Stimulated activated CD4-positive, alpha-beta T cell treated with anti-CD3 and anti-CD28 coated beads, Interleukin-15, amount 100 ng/mL, for 1 hour (primary cell): Measurements from ENCODE around the gene AMOT.

Experiments
- DNase-seq, 2 donors: peaks; one replicate each; pipeline ENCODE4 v3.0.0-alpha.2; 2020; ENCODE audit warnings: low read depth in 1 of 2, low spot score in 1 of 2

Gene AMOT

DNA sequence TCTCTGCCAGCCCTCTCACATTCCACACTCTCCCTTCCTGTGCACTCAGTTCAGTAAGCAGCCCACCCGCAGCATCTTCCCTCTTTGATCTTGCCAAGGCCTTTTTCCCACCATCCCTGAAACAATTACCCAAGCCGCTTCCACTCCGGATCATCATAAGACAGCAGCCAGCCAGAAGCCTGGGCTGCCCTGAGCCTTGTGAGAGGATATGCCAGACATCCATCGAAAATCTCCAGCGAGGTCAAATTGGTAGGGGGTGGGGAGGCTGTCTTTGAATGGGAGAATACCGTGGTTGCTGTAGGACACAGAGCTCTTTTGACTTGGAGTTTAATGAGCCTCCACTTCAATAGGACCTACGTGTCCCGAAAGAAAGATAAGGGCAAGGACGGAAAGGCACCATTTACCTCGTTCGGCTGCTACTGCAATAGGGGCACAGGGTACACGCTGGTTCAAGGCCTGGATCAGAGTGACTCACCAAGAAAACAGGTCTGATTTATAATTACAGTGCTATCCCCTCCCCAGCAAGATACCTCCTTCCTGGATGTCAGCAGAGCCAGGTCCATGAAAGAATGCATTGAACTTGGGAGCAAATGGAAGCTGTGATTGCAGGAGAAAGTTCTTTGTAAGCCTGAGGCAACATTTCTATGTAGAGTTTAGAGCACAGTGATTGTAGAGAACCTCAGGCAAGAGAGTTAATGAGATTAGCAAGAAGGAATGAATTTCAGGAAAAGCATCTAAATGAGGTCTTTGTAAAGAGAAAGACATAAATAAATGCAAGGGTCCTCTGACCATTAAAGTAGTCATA is 39.5 kb downstream of the AMOT start:
- DNase-seq = no peak

GRCh38 chrX:112799425-112799824 is 41.2 kb downstream of the AMOT start:
- DNase-seq = no peak

DNA sequence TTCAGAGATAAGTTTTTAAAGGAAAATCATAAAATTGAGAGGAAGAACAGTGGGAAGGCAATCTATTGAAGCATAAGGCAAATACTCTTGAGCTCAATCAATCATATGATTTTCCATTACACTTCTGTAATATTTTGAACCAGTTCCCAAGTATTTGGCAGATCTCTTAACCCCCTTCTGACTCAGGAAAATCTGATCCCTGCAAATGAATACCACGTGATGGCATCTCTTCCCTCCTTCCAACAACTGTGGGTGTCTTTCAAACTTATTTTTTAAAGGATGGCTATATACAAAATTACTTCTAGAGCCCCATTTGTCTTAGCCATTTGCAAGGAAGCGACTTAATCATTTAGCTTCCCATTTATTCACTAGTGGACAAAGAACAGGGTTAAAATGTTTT is 41.9 kb downstream of the AMOT start:
- DNase-seq = no peak

GRCh38 chrX:112789931-112790330 is 50.7 kb downstream of the AMOT start:
- no peak for DNase-seq

- no peak for DNase-seq
Observed at GRCh38 chrX:112786076-112786475, 54.6 kb downstream of the AMOT start.

DNA sequence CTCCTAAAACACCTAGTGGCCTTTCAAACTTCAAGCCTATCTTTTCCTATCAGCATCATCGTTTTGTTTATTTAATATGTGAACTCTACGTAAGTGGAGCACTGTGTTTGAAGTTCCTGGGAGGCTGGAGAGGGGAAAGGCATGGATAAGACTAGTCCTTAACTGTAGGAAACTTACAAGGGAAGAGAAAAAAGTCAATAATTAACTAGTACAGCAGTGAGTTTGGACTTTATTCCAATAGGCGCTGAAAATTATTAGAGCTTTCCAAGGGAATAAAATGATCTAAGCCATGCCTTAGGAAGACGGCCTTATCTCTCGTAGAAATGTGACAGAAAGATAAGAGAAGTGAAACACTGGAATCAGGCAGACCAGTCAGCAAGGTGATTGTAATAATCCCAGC is 55.3 kb downstream of the AMOT start:
- DNase-seq = no peak

DNA sequence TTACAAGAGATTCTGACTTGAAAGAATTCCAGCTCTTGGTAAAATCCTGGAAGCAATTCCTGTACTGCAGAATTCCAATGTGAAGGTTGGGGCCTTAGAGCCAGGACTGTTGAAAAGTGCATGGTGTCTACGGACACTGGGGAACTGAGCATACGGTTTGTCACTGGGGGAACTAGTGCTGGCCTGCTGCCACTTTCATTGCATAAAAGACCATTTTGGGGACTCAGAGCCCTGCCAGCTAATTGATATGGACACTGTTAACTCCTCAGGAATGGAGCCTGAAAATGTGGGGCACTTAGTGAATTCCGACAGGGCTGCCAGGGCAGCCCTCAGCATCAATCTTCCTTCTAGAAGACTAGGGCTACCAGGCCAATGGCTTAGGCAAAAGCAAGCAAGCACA is 55.9 kb downstream of the AMOT start:
- DNase-seq = no peak

DNA sequence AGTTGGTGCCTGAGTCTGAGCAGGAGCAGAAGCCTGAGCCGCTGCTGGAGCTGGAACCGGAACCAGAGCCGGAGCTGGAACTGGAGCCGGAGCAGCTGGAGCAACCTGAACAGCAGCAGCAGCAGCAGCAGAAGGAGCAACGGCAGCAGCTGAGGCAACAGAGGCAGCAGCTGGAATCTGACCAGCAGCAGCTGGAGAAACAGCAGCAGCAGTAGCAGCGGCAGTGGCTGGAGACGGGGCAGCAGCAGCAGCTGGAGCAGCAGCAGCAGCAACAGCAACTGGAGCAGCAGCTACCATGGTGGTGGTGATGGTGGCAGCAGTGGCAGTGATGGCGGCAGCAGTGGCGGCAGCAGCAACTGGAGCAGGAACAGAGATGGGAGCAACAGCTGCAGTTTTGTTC is 61.5 kb downstream of the AMOT start:
- DNase-seq = no peak

- DNase-seq = no peak
Observed at GRCh38 chrX:112774651-112775293, 65.9 kb downstream of the AMOT start.

DNA sequence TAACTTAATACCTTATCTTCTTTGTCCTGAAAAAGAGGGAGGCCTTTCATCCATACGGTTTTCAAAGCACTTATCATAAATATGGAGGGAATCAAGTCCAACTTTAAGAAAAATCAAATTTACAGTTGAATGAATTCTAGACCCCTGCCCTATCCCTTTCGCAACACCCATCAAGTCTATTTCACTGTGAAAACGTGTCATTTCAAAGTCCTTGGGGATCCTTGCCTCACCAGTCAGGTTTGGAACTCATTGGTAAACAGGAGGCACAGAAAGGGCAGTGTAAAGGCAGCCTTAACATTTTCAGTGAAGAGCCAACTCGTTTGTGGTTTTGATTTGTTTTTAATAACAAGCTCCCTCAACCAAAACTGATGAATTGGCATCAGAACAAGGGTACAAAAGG is 66.5 kb downstream of the AMOT start:
- no peak for DNase-seq

DNA sequence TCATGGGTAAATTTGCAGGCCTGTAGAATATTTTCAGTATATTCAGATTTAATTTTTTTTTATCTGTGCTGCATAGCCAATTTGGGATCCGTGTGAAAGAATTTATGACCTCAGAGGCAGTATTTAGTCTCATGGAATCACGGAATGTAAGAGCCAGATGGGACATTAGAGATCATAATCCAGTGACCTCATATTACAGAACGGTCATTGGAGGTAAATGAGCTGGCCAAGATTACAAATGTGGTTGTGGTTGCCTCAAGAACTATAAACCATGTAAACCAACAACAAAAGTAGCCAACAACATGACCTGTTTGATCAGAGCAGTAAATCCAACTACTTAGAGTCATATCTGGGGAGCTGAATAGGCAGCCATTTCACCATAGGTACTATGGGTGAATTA is 71.6 kb downstream of the AMOT start:
- DNase-seq = no peak

DNA sequence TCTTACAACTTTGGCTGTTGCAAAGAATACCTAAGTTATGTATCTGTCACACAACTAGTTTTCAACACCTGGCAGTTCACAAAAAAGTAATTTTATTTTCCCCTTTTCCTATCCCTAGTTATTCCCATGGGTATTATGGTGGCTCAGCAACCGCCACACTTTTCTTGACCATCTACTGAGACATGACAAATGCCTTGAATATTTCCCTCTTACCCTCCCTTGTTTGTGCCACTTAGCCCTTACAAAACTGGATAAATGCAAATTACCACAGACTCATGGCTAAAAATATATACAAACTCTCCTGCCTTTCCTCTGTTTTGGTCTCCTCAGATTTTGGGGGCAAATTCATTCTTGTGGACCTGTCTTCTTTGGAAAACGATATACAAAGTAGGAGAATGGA is 72.1 kb downstream of the AMOT start:
- DNase-seq = no peak

DNA sequence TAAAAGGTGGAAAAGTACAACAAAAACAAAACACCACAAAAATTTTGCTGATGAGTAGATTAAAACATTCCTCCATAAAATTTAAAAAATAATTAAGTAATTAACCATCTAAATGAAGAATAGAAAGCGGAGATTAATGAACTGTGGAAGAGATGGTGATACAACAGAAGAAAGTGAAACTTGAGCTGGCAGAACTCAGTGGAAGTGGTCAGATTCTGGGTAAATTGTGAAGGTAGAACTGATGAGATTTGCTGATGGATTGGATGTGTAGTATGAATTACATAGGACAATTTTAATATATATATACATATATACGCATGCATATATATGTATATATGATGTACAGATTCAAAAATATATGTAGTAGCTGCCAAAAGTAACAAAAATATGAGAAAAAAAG is 73.9 kb downstream of the AMOT start:
- no peak for DNase-seq

GRCh38 chrX:112761242-112762207 is 79.1 kb downstream of the AMOT start:
- no peak for DNase-seq

DNA sequence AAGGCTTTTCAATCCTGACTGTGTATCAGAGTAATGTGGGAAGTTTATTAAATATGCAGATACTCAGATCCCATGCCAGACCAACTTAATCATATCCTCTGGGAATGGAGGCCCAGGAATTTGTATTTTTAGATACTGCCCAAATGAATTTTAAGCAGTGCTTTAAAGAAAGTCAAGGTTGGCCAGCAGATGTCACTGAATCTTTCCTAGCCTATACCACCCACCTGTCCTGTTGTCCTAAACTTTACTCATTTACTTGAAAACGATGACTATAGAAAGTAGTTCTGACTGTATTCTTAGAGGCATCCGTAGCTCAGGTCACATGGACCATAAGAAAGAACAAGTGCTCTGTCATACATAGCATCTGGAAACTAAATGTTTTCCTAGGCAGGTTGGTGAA is 79.9 kb downstream of the AMOT start:
- no peak for DNase-seq

DNA sequence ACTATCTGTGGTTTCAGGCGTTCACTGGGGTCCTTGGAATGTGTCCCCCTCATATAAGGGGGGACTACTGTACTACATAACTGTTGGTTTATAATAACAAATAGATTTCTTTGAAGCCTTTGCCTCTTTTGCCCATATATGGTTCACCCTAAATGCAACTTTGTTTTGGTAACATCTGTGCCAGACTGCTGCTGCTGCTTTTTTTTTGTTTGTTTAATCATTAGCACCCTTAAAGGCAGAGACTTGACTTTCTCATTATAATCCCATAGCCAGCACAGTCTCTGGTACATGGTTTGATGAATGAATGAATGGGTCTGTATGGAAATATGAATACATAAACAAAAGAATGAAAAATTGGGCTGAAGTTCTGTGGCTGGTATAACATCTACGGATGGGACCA is 80.7 kb downstream of the AMOT start:
- no peak for DNase-seq

DNA sequence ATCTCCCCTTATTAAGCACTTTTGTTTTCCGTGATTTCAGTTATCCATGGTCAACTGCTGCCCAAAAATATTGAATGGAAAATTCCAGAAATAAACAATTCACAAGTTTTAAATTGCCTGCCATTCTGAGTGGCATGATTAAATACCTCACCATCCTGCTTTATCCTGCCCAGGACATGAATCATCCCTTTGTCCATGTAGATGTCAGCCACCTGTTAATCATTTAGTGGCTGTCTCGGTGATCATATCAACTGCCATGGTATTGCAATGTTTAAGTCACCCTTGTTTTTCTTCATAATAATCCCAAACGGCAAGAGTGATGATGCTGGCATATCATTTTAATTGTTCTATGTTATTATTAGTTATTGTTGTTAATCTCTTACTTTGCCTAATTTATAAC is 81.1 kb downstream of the AMOT start:
- no peak for DNase-seq

- no peak for DNase-seq
Observed at GRCh38 chrX:112757946-112758345, 82.7 kb downstream of the AMOT start.

- DNase-seq = no peak
Observed at GRCh38 chrX:112753116-112753515, 87.5 kb downstream of the AMOT start.

DNA sequence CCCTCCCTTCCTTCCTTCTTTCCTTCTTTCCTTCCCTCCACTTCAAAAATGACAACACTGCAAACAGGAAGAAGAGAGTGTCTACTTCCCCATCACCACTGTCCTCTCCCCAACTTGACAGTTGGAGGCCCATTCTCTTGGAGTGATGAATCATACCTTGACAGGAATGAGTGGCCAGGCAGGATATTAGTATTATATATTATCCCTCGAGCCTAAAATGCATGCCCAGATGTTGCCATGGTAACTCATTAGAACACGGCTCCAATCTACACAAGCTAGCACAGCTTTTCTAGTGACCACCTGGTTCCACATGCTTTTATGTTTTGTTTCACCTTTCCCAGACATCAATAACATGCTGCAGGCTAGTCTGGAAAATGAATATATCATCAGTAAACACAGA is 89.6 kb downstream of the AMOT start:
- DNase-seq = no peak

GRCh38 chrX:112746812-112747595 is 93.6 kb downstream of the AMOT start:
- no peak for DNase-seq
